WTC11 (cell line): Measurements from ENCODE around the gene MEGF8. TPM values are rescaled to one million over a fixed set of nuclear protein-coding genes. Genes with fewer than 3 reads are reported as not detected.

ENCODE experiments used
- ATAC-seq: fragments of 200-7000 bp; cut with Tn5 transposase; 2 replicates; pipeline ENCODE4 v1.10.0; 2021; ENCODE audit warnings: mild to moderate bottlenecking, moderate library complexity
- CTCF ChIA-PET: fragments of 300-600 bp; sonication (Branson Sonifier 250); formaldehyde crosslinking; loops from one replicate; lab custom pipeline; 2021; ENCODE audit warnings: antibody characterized with exemption; lab: Charles Lee
- POLR2A ChIA-PET: fragments of 350-600 bp; sonication (Branson Sonifier 250); formaldehyde crosslinking; loops from one replicate; lab custom pipeline; 2021; ENCODE audit warnings: antibody characterized with exemption; lab: Charles Lee
- DNase-seq: peaks from one replicate; pipeline ENCODE4 v3.0.0; 2021; ENCODE audit warnings: low spot score
- H3K27ac Mint-ChIP-seq: 2 replicates; pipeline ENCODE4 v1.8.0; 2021; ENCODE audit warnings: mixed read lengths
- H3K27me3 Mint-ChIP-seq: 2 replicates; pipeline ENCODE4 v1.8.0; 2021; ENCODE audit warnings: low read depth, mild to moderate bottlenecking, moderate library complexity, mixed read lengths
- H3K36me3 Mint-ChIP-seq: 2 replicates; pipeline ENCODE4 v1.8.0; 2021; ENCODE audit warnings: mixed read lengths
- H3K4me1 Mint-ChIP-seq: 2 replicates; pipeline ENCODE4 v1.8.0; 2022; ENCODE audit warnings: mixed read lengths
- H3K4me3 Mint-ChIP-seq: 2 replicates; pipeline ENCODE4 v1.8.0; 2021; ENCODE audit warnings: mild to moderate bottlenecking, moderate library complexity, mixed read lengths
- H3K9me3 Mint-ChIP-seq: 2 replicates; pipeline ENCODE4 v1.8.0; 2021; ENCODE audit warnings: mixed read lengths
- ESRRA ChIP-seq: sonication (generic); formaldehyde crosslinking; IDR thresholded peaks from 2 replicates; pipeline ENCODE4 v1.8.1; 2022; ENCODE audit warnings: mild to moderate bottlenecking, missing genetic modification reagents, borderline replicate concordance
- FOXP1 ChIP-seq: sonication (generic); formaldehyde crosslinking; IDR thresholded peaks from 2 replicates; pipeline ENCODE4 v1.8.0; 2022; ENCODE audit warnings: missing genetic modification reagents, mild to moderate bottlenecking, moderate library complexity, borderline replicate concordance
- KAT7 ChIP-seq: sonication (generic); formaldehyde crosslinking; IDR thresholded peaks from 2 replicates; pipeline ENCODE4 v1.8.1; 2023; ENCODE audit warnings: missing genetic modification reagents, mild to moderate bottlenecking, borderline replicate concordance
- NR2C2 ChIP-seq: sonication (generic); formaldehyde crosslinking; IDR thresholded peaks from 2 replicates; pipeline ENCODE4 v1.8.0; 2022; ENCODE audit warnings: mild to moderate bottlenecking, missing genetic modification reagents
- SMAD3 ChIP-seq: sonication (generic); formaldehyde crosslinking; IDR thresholded peaks from 2 replicates; pipeline ENCODE4 v1.8.0; 2022; ENCODE audit warnings: missing genetic modification reagents, mild to moderate bottlenecking, borderline replicate concordance
- SMAD4 ChIP-seq: sonication (generic); formaldehyde crosslinking; IDR thresholded peaks from 2 replicates; pipeline ENCODE4 v1.8.0; 2022; ENCODE audit warnings: mild to moderate bottlenecking, missing genetic modification reagents
- SP1 ChIP-seq: sonication (generic); formaldehyde crosslinking; conservative IDR thresholded peaks from 2 replicates; pipeline ENCODE4 v1.8.1; 2022; ENCODE audit warnings: missing genetic modification reagents
- ZNF121 ChIP-seq: sonication (generic); formaldehyde crosslinking; IDR thresholded peaks from 2 replicates; pipeline ENCODE4 v1.8.0; 2023; ENCODE audit warnings: missing genetic modification reagents
- ZNF138 ChIP-seq: sonication (generic); formaldehyde crosslinking; conservative IDR thresholded peaks from 2 replicates; pipeline ENCODE4 v1.8.1; 2022; ENCODE audit warnings: mild to moderate bottlenecking, moderate library complexity, missing genetic modification reagents
- ZNF219 ChIP-seq: sonication (generic); formaldehyde crosslinking; IDR thresholded peaks from 2 replicates; pipeline ENCODE4 v1.8.0; 2023; ENCODE audit warnings: missing genetic modification reagents, mild to moderate bottlenecking, borderline replicate concordance
- ZNF423 ChIP-seq: fragments of 250-450 bp; sonication (Bioruptor Pico); IDR thresholded peaks from 2 replicates; pipeline ENCODE4 v2.1.2; 2022; ENCODE audit warnings: mild to moderate bottlenecking, moderate library complexity
- total RNA-seq: library from RNA; stranded (reverse); gene quantifications from 3 replicates; pipeline ENCODE4 v1.2.3, GENCODE V29; 2021
- TF ChIP-seq, protein P1 (sequence below): fragments of 250-450 bp; sonication (Bioruptor Pico); IDR thresholded peaks from 2 replicates; pipeline ENCODE4 v1.9.0; 2021; ENCODE audit warnings: mild to moderate bottlenecking
- TF ChIP-seq, protein P2 (sequence below): fragments of 200-600 bp; IDR thresholded peaks from 2 replicates; pipeline ENCODE4 v1.8.0; 2022; ENCODE audit warnings: antibody characterized with exemption
- TF ChIP-seq, protein P3 (sequence below): sonication (generic); formaldehyde crosslinking; IDR thresholded peaks from 2 replicates; pipeline ENCODE4 v1.8.0; 2023; ENCODE audit warnings: missing genetic modification reagents, mild to moderate bottlenecking, borderline replicate concordance
- TF ChIP-seq, protein P4 (sequence below): sonication (generic); formaldehyde crosslinking; IDR thresholded peaks from 2 replicates; pipeline ENCODE4 v1.8.1; 2023; ENCODE audit warnings: mild to moderate bottlenecking, missing genetic modification reagents
- TF ChIP-seq, protein P5 (sequence below): sonication (generic); formaldehyde crosslinking; IDR thresholded peaks from 2 replicates; pipeline ENCODE4 v1.8.1; 2023; ENCODE audit warnings: mild to moderate bottlenecking, missing genetic modification reagents, moderate library complexity
- TF ChIP-seq, protein P6 (sequence below): sonication (generic); formaldehyde crosslinking; IDR thresholded peaks from 2 replicates; pipeline ENCODE4 v1.8.0; 2023; ENCODE audit warnings: missing genetic modification reagents
- TF ChIP-seq, protein P7 (sequence below): sonication (generic); formaldehyde crosslinking; IDR thresholded peaks from 2 replicates; pipeline ENCODE4 v1.8.1; 2023; ENCODE audit warnings: mild to moderate bottlenecking, missing genetic modification reagents, moderate library complexity

The MEGF8 gene
- total RNA-seq, 1 experiment from 2014 or later: 42.1 TPM

DNA sequence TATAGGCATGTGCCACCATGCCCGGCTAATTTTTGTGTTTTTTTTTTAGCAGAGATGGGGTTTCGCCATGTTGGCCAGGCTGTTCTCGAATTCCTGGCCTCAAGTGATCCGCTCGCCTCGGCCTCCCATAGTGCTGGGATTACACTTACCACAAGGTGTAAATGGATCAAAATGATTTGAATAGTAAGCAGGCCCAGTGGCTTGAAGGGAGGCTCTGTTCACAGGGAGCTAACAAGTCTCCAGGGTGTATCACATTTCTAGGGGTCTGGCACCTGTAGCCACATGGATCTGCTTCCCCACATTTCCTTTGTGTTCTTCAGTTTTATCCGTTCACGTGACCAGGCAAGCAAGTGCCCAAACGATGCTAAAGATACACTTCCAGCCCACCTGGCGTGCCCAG, 78.2 kb downstream of the MEGF8 start:
- 0 out of 2 replicates have a peak, but pooled peaks cover 8% of the 10 kb centered on the region for H3K36me3 Mint-ChIP-seq
- CTCF ChIA-PET: interaction anchor here (1.0 to 4.2 kb wide), 2 partner anchors 17 to 35 kb away, joined by 5 to 28 read pairs; no protein-coding TSS in a partner anchor
- peaks cover 59% of the 10 kb centered on the region for H3K27me3 Mint-ChIP-seq
- no peak for TF ChIP-seq ZNF138
- TF ChIP-seq NR2C2: no peak
- TF ChIP-seq, protein P1, sequence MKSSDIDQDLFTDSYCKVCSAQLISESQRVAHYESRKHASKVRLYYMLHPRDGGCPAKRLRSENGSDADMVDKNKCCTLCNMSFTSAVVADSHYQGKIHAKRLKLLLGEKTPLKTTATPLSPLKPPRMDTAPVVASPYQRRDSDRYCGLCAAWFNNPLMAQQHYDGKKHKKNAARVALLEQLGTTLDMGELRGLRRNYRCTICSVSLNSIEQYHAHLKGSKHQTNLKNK (CRISPR knock-in tag): no peak
- TF ChIP-seq SMAD4 (CRISPR knock-in tag): no peak
- TF ChIP-seq FOXP1 (CRISPR knock-in tag): no peak
- TF ChIP-seq, protein P2, sequence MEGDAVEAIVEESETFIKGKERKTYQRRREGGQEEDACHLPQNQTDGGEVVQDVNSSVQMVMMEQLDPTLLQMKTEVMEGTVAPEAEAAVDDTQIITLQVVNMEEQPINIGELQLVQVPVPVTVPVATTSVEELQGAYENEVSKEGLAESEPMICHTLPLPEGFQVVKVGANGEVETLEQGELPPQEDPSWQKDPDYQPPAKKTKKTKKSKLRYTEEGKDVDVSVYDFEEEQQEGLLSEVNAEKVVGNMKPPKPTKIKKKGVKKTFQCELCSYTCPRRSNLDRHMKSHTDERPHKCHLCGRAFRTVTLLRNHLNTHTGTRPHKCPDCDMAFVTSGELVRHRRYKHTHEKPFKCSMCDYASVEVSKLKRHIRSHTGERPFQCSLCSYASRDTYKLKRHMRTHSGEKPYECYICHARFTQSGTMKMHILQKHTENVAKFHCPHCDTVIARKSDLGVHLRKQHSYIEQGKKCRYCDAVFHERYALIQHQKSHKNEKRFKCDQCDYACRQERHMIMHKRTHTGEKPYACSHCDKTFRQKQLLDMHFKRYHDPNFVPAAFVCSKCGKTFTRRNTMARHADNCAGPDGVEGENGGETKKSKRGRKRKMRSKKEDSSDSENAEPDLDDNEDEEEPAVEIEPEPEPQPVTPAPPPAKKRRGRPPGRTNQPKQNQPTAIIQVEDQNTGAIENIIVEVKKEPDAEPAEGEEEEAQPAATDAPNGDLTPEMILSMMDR: no peak
- no peak for TF ChIP-seq KAT7
- TF ChIP-seq, protein P3, sequence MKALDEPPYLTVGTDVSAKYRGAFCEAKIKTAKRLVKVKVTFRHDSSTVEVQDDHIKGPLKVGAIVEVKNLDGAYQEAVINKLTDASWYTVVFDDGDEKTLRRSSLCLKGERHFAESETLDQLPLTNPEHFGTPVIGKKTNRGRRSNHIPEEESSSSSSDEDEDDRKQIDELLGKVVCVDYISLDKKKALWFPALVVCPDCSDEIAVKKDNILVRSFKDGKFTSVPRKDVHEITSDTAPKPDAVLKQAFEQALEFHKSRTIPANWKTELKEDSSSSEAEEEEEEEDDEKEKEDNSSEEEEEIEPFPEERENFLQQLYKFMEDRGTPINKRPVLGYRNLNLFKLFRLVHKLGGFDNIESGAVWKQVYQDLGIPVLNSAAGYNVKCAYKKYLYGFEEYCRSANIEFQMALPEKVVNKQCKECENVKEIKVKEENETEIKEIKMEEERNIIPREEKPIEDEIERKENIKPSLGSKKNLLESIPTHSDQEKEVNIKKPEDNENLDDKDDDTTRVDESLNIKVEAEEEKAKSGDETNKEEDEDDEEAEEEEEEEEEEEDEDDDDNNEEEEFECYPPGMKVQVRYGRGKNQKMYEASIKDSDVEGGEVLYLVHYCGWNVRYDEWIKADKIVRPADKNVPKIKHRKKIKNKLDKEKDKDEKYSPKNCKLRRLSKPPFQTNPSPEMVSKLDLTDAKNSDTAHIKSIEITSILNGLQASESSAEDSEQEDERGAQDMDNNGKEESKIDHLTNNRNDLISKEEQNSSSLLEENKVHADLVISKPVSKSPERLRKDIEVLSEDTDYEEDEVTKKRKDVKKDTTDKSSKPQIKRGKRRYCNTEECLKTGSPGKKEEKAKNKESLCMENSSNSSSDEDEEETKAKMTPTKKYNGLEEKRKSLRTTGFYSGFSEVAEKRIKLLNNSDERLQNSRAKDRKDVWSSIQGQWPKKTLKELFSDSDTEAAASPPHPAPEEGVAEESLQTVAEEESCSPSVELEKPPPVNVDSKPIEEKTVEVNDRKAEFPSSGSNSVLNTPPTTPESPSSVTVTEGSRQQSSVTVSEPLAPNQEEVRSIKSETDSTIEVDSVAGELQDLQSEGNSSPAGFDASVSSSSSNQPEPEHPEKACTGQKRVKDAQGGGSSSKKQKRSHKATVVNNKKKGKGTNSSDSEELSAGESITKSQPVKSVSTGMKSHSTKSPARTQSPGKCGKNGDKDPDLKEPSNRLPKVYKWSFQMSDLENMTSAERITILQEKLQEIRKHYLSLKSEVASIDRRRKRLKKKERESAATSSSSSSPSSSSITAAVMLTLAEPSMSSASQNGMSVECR: no peak
- TF ChIP-seq ZNF219 (CRISPR knock-in tag): no peak
- TF ChIP-seq, protein P4, sequence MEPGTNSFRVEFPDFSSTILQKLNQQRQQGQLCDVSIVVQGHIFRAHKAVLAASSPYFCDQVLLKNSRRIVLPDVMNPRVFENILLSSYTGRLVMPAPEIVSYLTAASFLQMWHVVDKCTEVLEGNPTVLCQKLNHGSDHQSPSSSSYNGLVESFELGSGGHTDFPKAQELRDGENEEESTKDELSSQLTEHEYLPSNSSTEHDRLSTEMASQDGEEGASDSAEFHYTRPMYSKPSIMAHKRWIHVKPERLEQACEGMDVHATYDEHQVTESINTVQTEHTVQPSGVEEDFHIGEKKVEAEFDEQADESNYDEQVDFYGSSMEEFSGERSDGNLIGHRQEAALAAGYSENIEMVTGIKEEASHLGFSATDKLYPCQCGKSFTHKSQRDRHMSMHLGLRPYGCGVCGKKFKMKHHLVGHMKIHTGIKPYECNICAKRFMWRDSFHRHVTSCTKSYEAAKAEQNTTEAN: no peak
- no peak for TF ChIP-seq SMAD3 (CRISPR knock-in tag)
- TF ChIP-seq ESRRA (CRISPR knock-in tag): no peak
- TF ChIP-seq, protein P5, sequence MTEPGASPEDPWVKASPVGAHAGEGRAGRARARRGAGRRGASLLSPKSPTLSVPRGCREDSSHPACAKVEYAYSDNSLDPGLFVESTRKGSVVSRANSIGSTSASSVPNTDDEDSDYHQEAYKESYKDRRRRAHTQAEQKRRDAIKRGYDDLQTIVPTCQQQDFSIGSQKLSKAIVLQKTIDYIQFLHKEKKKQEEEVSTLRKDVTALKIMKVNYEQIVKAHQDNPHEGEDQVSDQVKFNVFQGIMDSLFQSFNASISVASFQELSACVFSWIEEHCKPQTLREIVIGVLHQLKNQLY: no peak
- TF ChIP-seq ZNF423 (CRISPR knock-in tag): no peak
- TF ChIP-seq, protein P6, sequence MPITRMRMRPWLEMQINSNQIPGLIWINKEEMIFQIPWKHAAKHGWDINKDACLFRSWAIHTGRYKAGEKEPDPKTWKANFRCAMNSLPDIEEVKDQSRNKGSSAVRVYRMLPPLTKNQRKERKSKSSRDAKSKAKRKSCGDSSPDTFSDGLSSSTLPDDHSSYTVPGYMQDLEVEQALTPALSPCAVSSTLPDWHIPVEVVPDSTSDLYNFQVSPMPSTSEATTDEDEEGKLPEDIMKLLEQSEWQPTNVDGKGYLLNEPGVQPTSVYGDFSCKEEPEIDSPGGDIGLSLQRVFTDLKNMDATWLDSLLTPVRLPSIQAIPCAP (CRISPR knock-in tag): no peak
- TF ChIP-seq ZNF121 (CRISPR knock-in tag): no peak
- no peak for TF ChIP-seq SP1
- TF ChIP-seq, protein P7, sequence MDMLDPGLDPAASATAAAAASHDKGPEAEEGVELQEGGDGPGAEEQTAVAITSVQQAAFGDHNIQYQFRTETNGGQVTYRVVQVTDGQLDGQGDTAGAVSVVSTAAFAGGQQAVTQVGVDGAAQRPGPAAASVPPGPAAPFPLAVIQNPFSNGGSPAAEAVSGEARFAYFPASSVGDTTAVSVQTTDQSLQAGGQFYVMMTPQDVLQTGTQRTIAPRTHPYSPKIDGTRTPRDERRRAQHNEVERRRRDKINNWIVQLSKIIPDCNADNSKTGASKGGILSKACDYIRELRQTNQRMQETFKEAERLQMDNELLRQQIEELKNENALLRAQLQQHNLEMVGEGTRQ (CRISPR knock-in tag): no peak
- DNase-seq: no peak
- H3K4me1 Mint-ChIP-seq: peaks cover 16% of the 10 kb centered on the region
- POLR2A ChIA-PET: no interaction called here
- no peak overlapping the region for H3K27ac Mint-ChIP-seq
- ATAC-seq: no peak
- H3K9me3 Mint-ChIP-seq: no peaks in the 10 kb centered on the region
- no peak overlapping the region; the same call in 1 of the 2 replicates for H3K4me3 Mint-ChIP-seq
